H1 (cell line): ENCODE measurements around the gene EFEMP2. TPM values are rescaled to one million over a fixed set of nuclear protein-coding genes. Genes with fewer than 3 reads are reported as not detected.

Source experiments
- CTCF ChIA-PET: fragments of 300-600 bp; sonication (Branson Sonifier 250); formaldehyde crosslinking; loops from one replicate; lab custom pipeline; 2021; ENCODE audit not compliant: partially characterized antibody; lab: Charles Lee
- POLR2A ChIA-PET: fragments of 300-600 bp; sonication (Branson Sonifier 250); formaldehyde crosslinking; loops from one replicate; lab custom pipeline; 2021; ENCODE audit warnings: inconsistent platforms; ENCODE audit not compliant: partially characterized antibody; lab: Charles Lee
- DNase-seq, 2 experiments: peaks; one replicate each; pipeline versions ENCODE4 v3.0.0 to v3.0.0-alpha.2; 2010 to 2022; ENCODE audit warnings: low spot score in 2 of 2, low read depth in 1 of 2, mixed read lengths in 1 of 2
- FAIRE-seq: peaks from 2 replicates; lab custom pipeline; 2011; peaks lifted over from hg19 to GRCh38; lab: Jason Lieb, UNC
- H2AFZ ChIP-seq: 2 replicates; pipeline ENCODE4 v1.8.1; 2012; ENCODE audit warnings: low read length, inconsistent platforms
- H2AK5ac ChIP-seq: 2 replicates; pipeline ENCODE4 v1.6.1; 2013; ENCODE audit warnings: low read depth, low read length
- H2BK120ac ChIP-seq: replicated peaks from 2 replicates; pipeline ENCODE3; 2013; ENCODE audit warnings: low read depth, low read length, inconsistent platforms
- H2BK12ac ChIP-seq: 2 replicates; pipeline ENCODE4 v1.6.1; 2013; ENCODE audit warnings: low read depth, low read length
- H2BK15ac ChIP-seq: 2 replicates; pipeline ENCODE4 v1.6.1; 2013; ENCODE audit warnings: low read length
- H2BK20ac ChIP-seq: 2 replicates; pipeline ENCODE4 v1.6.1; 2013; ENCODE audit warnings: low read length
- H2BK5ac ChIP-seq: 2 replicates; pipeline ENCODE4 v1.6.1; 2013; ENCODE audit warnings: low read depth, low read length
- H3K14ac ChIP-seq: 2 replicates; pipeline ENCODE4 v1.6.1; 2013; ENCODE audit warnings: inconsistent platforms; ENCODE audit not compliant: insufficient read length
- H3K18ac ChIP-seq: 2 replicates; pipeline ENCODE4 v1.6.1; 2013; ENCODE audit warnings: low read length; ENCODE audit errors: extremely low read depth
- H3K23ac ChIP-seq: 2 replicates; pipeline ENCODE4 v1.6.1; 2013; ENCODE audit warnings: inconsistent platforms; ENCODE audit not compliant: insufficient read length
- H3K23me2 ChIP-seq: 2 replicates; pipeline ENCODE4 v1.6.1; 2013; ENCODE audit warnings: low read depth, low read length
- H3K27ac ChIP-seq: 2 replicates; pipeline ENCODE4 v1.6.1; 2011; ENCODE audit warnings: low read depth, low read length, inconsistent platforms
- H3K27me3 ChIP-seq, 4 experiments: replicated peaks in 1 of 4; 1 replicate in 1 of 4; 2 replicates in 3 of 4; pipeline versions ENCODE4 v1.6.1 to v1.8.1; 2011 to 2013; ENCODE audit warnings: low read length in 3 of 4, mild to moderate bottlenecking in 3 of 4, inconsistent platforms in 2 of 4, mixed read lengths in 2 of 4, moderate library complexity in 1 of 4; ENCODE audit not compliant: control insufficient read depth in 3 of 4, insufficient read depth in 3 of 4; ENCODE audit errors: extremely low read depth in 1 of 4
- H3K36me3 ChIP-seq, 4 experiments: 2 replicates each; pipeline versions ENCODE4 v1.6.1 to v1.8.1; 2011 to 2013; ENCODE audit warnings: mild to moderate bottlenecking in 4 of 4, low read length in 3 of 4, moderate library complexity in 2 of 4, control low read depth in 1 of 4, inconsistent platforms in 1 of 4; ENCODE audit not compliant: insufficient read depth in 4 of 4, control insufficient read depth in 2 of 4
- H3K4ac ChIP-seq: replicated peaks from 2 replicates; pipeline ENCODE3; 2013; ENCODE audit warnings: low read length, low read depth, mixed read lengths, inconsistent platforms; ENCODE audit not compliant: insufficient read length
- H3K4me1 ChIP-seq, 4 experiments: replicated peaks in 1 of 4; 1 replicate in 1 of 4; 2 replicates in 3 of 4; pipeline versions ENCODE4 v1.6.1 to v1.8.1; 2011 to 2013; ENCODE audit warnings: low read length in 3 of 4, inconsistent platforms in 2 of 4, mixed read lengths in 1 of 4; ENCODE audit not compliant: insufficient read depth in 4 of 4, control insufficient read depth in 3 of 4
- H3K4me2 ChIP-seq, 2 experiments: 2 replicates each; pipeline versions ENCODE4 v1.6.1 to v1.8.1; 2011 to 2013; ENCODE audit warnings: low read depth in 2 of 2, low read length in 2 of 2, control low read depth in 1 of 2, inconsistent platforms in 1 of 2, mild to moderate bottlenecking in 1 of 2; ENCODE audit not compliant: insufficient read depth in 1 of 2
- H3K4me3 ChIP-seq, 4 experiments: fragments of 200-600, 300-600 bp in 1 of 4; sonication (generic), shearing (Covaris generic), sonication (Bioruptor Twin) in 1 of 4; 2 replicates each; pipeline versions ENCODE4 v1.5.1 to v1.8.1; 2011 to 2016; ENCODE audit warnings: low read length in 4 of 4, low read depth in 3 of 4, control low read depth in 2 of 4, inconsistent platforms in 2 of 4, mild to moderate bottlenecking in 2 of 4, mixed read lengths in 1 of 4, moderate library complexity in 1 of 4; ENCODE audit not compliant: insufficient read depth in 2 of 4; ENCODE audit errors: extremely low read depth in 1 of 4
- H3K56ac ChIP-seq: replicated peaks from 2 replicates; pipeline ENCODE3; 2013; ENCODE audit warnings: low read depth, mild to moderate bottlenecking, mixed read lengths, low read length, inconsistent platforms; ENCODE audit not compliant: insufficient read length
- H3K79me1 ChIP-seq: 2 replicates; pipeline ENCODE4 v1.6.1; 2013; ENCODE audit warnings: low read depth, low read length, control low read depth
- H3K79me2 ChIP-seq, 2 experiments: 2 replicates each; pipeline versions ENCODE4 v1.6.1 to v1.8.1; 2012 to 2013; ENCODE audit warnings: low read length in 2 of 2, mild to moderate bottlenecking in 2 of 2, inconsistent platforms in 1 of 2; ENCODE audit not compliant: insufficient read depth in 2 of 2, control insufficient read depth in 1 of 2
- H3K9ac ChIP-seq, 4 experiments: replicated peaks in 1 of 4; 1 replicate in 1 of 4; 2 replicates in 3 of 4; pipeline versions ENCODE4 v1.6.1 to v1.8.1; 2011 to 2013; ENCODE audit warnings: low read depth in 3 of 4, low read length in 3 of 4, control low read depth in 2 of 4, mild to moderate bottlenecking in 2 of 4, moderate library complexity in 2 of 4, inconsistent platforms in 1 of 4; ENCODE audit errors: extremely low read depth in 1 of 4
- H3K9me3 ChIP-seq, 2 experiments: 2 replicates each; pipeline versions ENCODE4 v1.6.1 to v1.8.1; 2012 to 2013; ENCODE audit warnings: mild to moderate bottlenecking in 2 of 2, moderate library complexity in 2 of 2, control low read depth in 1 of 2, inconsistent platforms in 1 of 2, low read depth in 1 of 2, low read length in 1 of 2, mixed read lengths in 1 of 2; ENCODE audit not compliant: insufficient read depth in 2 of 2
- H4K20me1 ChIP-seq, 2 experiments: replicated peaks in 1 of 2; 2 replicates each; pipeline versions ENCODE3 to v1.8.1; 2011 to 2013; ENCODE audit warnings: inconsistent platforms in 2 of 2, low read length in 2 of 2, mild to moderate bottlenecking in 1 of 2; ENCODE audit not compliant: insufficient read depth in 2 of 2, control insufficient read depth in 1 of 2
- H4K5ac ChIP-seq: 2 replicates; pipeline ENCODE4 v1.6.1; 2013; ENCODE audit warnings: low read length, low read depth, mixed read lengths, inconsistent platforms; ENCODE audit not compliant: insufficient read length
- H4K8ac ChIP-seq: 2 replicates; pipeline ENCODE4 v1.8.0; 2013; ENCODE audit warnings: mild to moderate bottlenecking, moderate library complexity, low read length, inconsistent platforms; ENCODE audit not compliant: insufficient read depth; ENCODE audit errors: extremely low read depth
- H4K91ac ChIP-seq: replicated peaks from 2 replicates; pipeline ENCODE3; 2013; ENCODE audit warnings: low read length, mixed read lengths, inconsistent platforms; ENCODE audit not compliant: insufficient read length
- CHD1 ChIP-seq: IDR thresholded peaks from 2 replicates; pipeline ENCODE4 v1.6.1; 2012; ENCODE audit warnings: low read depth, low read length, improper control_type of control experiment
- HDAC6 ChIP-seq: IDR thresholded peaks from one replicate; pipeline ENCODE4 v1.7.1; 2012; ENCODE audit warnings: low read depth, mild to moderate bottlenecking, inconsistent platforms, low read length, moderate library complexity
- NANOG ChIP-seq: IDR thresholded peaks from 2 replicates; pipeline ENCODE4 v1.6.1; 2011; ENCODE audit warnings: low read length, low read depth, mild to moderate bottlenecking, inconsistent platforms; ENCODE audit not compliant: insufficient read depth, poor library complexity, severe bottlenecking
- POLR2AphosphoS5 ChIP-seq: IDR thresholded peaks from 2 replicates; pipeline ENCODE4 v1.6.1; 2011; ENCODE audit warnings: low read depth, low read length
- RAD21 ChIP-seq, 2 experiments: IDR thresholded peaks in 1 of 2; conservative IDR thresholded peaks in 1 of 2; 2 replicates each; pipeline ENCODE4 v1.6.1; 2011; ENCODE audit warnings: low read depth in 2 of 2, low read length in 2 of 2, improper control_type of control experiment in 1 of 2, inconsistent platforms in 1 of 2, mild to moderate bottlenecking in 1 of 2, moderate library complexity in 1 of 2
- SP1 ChIP-seq: IDR thresholded peaks from 2 replicates; pipeline ENCODE4 v1.6.1; 2011; ENCODE audit warnings: low read depth, low read length
- TAF7 ChIP-seq: optimal IDR thresholded peaks from 2 replicates; pipeline ENCODE3; 2011; ENCODE audit warnings: low read depth, mild to moderate bottlenecking, inconsistent platforms, low read length, moderate library complexity, borderline replicate concordance
- WGBS, 2 experiments: shearing (Covaris generic) in 1 of 2; methylation state at CpG; one replicate each; pipeline versions ENCODE4 v1.1.6 to v1.1.7; 2013 to 2015; ENCODE audit warnings: low lambda C conversion rate in 2 of 2, mixed read lengths in 2 of 2, inconsistent platforms in 1 of 2, low coverage in 1 of 2, missing lambda C conversion rate in 1 of 2; ENCODE audit not compliant: insufficient replicate concordance in 2 of 2, insufficient coverage in 1 of 2, insufficient read length in 1 of 2; ENCODE audit errors: extremely low coverage in 1 of 2, missing lambda C conversion rate in 1 of 2; 5-methylcytosine and 5-hydroxymethylcytosine counted together
- polyA plus RNA-seq, 7 experiments: library from polyadenylated mRNA; depleted of rRNA in 3 of 7; stranded (reverse) in 5 of 7; unstranded in 2 of 7; fragments of >200 nt in 5 of 7; fragments of 200-250 nt in 2 of 7; gene quantifications; 1 replicate in 5 of 7; 2 replicates in 1 of 7; 4 replicates in 1 of 7; pipeline versions ENCODE4 v1.2.1 to v1.2.3, GENCODE V29; 2011 to 2013; ENCODE audit warnings: missing spikeins in 2 of 7, mixed read lengths in 2 of 7
- total RNA-seq: library from RNA; stranded (reverse); fragmentation: NEBNext Ultra II Directional; extraction: Animal tissue kit (Norgen Biotek cat#: 25700); gene quantifications from 2 replicates; pipeline ENCODE4 v1.2.1, GENCODE V29; 2021
- TF ChIP-seq, protein P1 (sequence below): IDR thresholded peaks from 2 replicates; pipeline ENCODE4 v1.6.1; 2011; ENCODE audit warnings: low read length, improper control_type of control experiment

EFEMP2 gene
- total and polyA plus RNA-seq, 2 of the 8 experiments (the other 6 are each of a cell fraction or from before 2014, with no cell fraction given): 8.8 to 17.2 TPM

DNA sequence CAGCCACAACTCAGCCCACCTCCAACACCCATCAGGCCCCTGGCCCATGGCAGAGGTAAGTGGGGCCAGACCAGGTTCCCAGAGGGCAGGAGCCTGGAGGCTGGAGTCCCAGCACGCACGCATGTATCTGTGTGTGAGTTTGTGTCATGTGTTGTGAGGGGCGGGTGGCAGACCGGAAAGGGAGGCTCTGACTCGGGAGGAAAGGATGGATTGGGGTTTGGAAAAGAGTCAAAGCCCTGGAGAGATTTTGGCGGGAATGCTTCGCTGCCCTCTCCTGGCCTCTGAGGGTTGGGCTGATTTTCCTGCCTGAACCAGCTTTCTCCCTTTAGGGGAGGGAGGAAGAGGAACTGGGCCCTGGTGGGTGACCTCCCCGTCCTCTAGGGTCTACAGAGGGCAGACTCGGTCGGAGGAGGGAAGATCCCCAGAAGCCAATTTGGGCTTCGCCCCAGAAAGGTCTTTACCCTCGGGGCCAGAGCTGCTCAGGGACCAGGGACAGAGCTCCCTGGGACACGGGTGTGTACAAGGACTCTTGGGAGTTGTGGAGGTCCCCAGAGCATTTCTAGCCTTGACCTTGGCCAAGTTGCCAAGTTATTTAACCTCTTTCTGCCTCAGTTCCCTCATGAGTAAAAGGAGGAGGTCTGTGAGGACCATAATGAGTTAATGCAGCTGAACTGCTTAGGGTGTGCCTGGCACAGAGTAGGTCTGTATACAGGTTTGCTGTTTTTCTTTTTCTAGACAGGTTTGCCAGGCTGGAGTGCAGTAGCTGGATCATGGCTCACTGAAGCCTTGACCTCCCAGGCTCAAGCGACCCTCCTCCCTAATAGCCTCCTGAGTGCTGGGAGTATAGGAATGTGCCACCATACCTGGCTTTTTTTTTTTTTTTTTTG lies 39.3 kb upstream of the EFEMP2 start:
- peak overlapping the region; percentile 54 for H2AFZ ChIP-seq
- H4K8ac ChIP-seq: peak overlapping the region; percentile 74; the same call in 1 of the 2 replicates
- ChIA-PET POLR2A (interaction anchor here (0.7 to 1.8 kb wide), 18 partner anchors 11 to 791 kb away, joined by 3 to 10 read pairs (median 3); partner anchors contain the start of genes MUS81 and RELA), CTCF (interaction anchor here (0.8 to 11.7 kb wide), 16 partner anchors 11 to 205 kb away, joined by 3 to 212 read pairs (median 3); partner anchors contain the start of genes CCDC85B, FIBP and FOSL1)
- H2BK20ac ChIP-seq: peak overlapping the region; percentile 17; the same call in 1 of the 2 replicates
- no peaks in the 10 kb centered on the region for H3K79me2 ChIP-seq
- H3K56ac ChIP-seq: no peak overlapping the region
- H3K79me1 ChIP-seq: no peaks in the 10 kb centered on the region
- FAIRE-seq (no peak), DNase-seq (peak in 1 of 2 experiments; percentile 73)
- peaks cover 0 to 11% (median 2%) of the 10 kb centered on the region in 4 experiments; a peak in 4 of 7 replicates for H3K27me3 ChIP-seq
- peaks cover 2 to 7% (median 5%) of the 10 kb centered on the region in 4 experiments; a peak in 5 of 7 replicates for H3K4me1 ChIP-seq
- no peak overlapping the region for H3K14ac ChIP-seq
- H4K91ac ChIP-seq: peak overlapping the region; percentile 58
- no peak overlapping the region for H3K27ac ChIP-seq
- peak overlapping the region; percentile 81 for H2BK15ac ChIP-seq
- no peak overlapping the region for H3K4ac ChIP-seq
- H3K23ac ChIP-seq: no peak overlapping the region
- peak overlapping the region; percentile 83 for H3K18ac ChIP-seq
- H4K20me1 ChIP-seq: peaks cover 0 to 4% of the 10 kb centered on the region in 2 experiments
- H3K4me3 ChIP-seq: no peak overlapping the region
- no peaks in the 10 kb centered on the region for H3K23me2 ChIP-seq
- H4K5ac ChIP-seq: peak overlapping the region; percentile 52
- no peak overlapping the region for H2AK5ac ChIP-seq
- H2BK12ac ChIP-seq: peak overlapping the region; percentile 84; the same call in 1 of the 2 replicates
- H3K9me3 ChIP-seq: no peaks in the 10 kb centered on the region
- H3K9ac ChIP-seq: peak overlapping the region in 1 of 4 experiments; percentile 43; a peak in 1 of 7 replicates
- no peaks in the 10 kb centered on the region for H3K36me3 ChIP-seq
- H2BK120ac ChIP-seq: no peak overlapping the region
- H3K4me2 ChIP-seq: peak overlapping the region in 1 of 2 experiments; percentile 16; a peak in 1 of 4 replicates
- 39% methylated on average over 13 of the region's 14 CpGs; no CpG with 5 or more reads in 1 of the 2 experiments for WGBS, 2 experiments
- peak overlapping the region; percentile 66; the same call in 1 of the 2 replicates for H2BK5ac ChIP-seq
- TF ChIP-seq TAF7 (no peak), CHD1 (no peak), POLR2AphosphoS5 (no peak), NANOG (no peak), RAD21 (IDR thresholded peaks at IDR 0.05 in 1 of 2, conservative IDR thresholded peaks at IDR 0.05 in 1 of 2; ENCODE audit: low read depth in 2 of 2, low read length in 2 of 2) (peak; percentile 42 to 64), SP1 (peak; percentile 13; the same call in 1 of the 2 replicates), HDAC6 (no peak)
- TF ChIP-seq, protein P1, sequence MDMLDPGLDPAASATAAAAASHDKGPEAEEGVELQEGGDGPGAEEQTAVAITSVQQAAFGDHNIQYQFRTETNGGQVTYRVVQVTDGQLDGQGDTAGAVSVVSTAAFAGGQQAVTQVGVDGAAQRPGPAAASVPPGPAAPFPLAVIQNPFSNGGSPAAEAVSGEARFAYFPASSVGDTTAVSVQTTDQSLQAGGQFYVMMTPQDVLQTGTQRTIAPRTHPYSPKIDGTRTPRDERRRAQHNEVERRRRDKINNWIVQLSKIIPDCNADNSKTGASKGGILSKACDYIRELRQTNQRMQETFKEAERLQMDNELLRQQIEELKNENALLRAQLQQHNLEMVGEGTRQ: no peak
